Panc1 (cell line): ENCODE data around the gene ECT2. TPM values are rescaled to one million over a fixed set of nuclear protein-coding genes. Genes with fewer than 3 reads are reported as not detected.
A peak's percentile ranks its signal among the peaks of the same experiment; 100 is the strongest.

ENCODE experiments used
- ATAC-seq: fragments of 200-7000 bp; cut with Tn5 transposase; 2 replicates; pipeline ENCODE4 v1.9.1; 2020; ENCODE audit warnings: mild to moderate bottlenecking, moderate library complexity
- BruUV-seq: library from RNA; stranded (reverse); fragments of 400-500 nt; replicated peaks from 2 replicates; lab custom pipeline; 2021; lab: Mats Ljungman, UMichigan
- CTCF ChIA-PET: fragments of 300-600 bp; sonication (Branson Sonifier 250); formaldehyde crosslinking; loops from one replicate; lab custom pipeline; 2022; ENCODE audit warnings: antibody characterized with exemption; lab: Charles Lee
- POLR2A ChIA-PET: fragments of 300-600 bp; sonication (Branson Sonifier 250); formaldehyde crosslinking; loops from one replicate; lab custom pipeline; 2022; ENCODE audit warnings: antibody characterized with exemption; lab: Charles Lee
- DNase-seq: peaks from one replicate; pipeline ENCODE4 v3.0.0-alpha.2; 2010; ENCODE audit warnings: low read depth, low spot score
- H3K27ac ChIP-seq: 2 replicates; pipeline ENCODE4 v1.5.1; 2011; ENCODE audit warnings: mild to moderate bottlenecking, low read length, inconsistent platforms
- H3K27me3 ChIP-seq: fragments of 200-500 bp; sonication (Bioruptor generic); 2 replicates; pipeline ENCODE4 v1.6.0; 2014; ENCODE audit warnings: low read length, inconsistent platforms; ENCODE audit not compliant: control insufficient read depth, insufficient read depth
- H3K36me3 ChIP-seq: fragments of 200-500 bp; sonication (Bioruptor generic); 2 replicates; pipeline ENCODE4 v1.5.1; 2014; ENCODE audit warnings: inconsistent platforms, mild to moderate bottlenecking, low read length, moderate library complexity; ENCODE audit not compliant: control insufficient read depth, insufficient read depth
- H3K4me1 ChIP-seq: 2 replicates; pipeline ENCODE4 v1.5.1; 2011; ENCODE audit warnings: inconsistent platforms, mild to moderate bottlenecking, low read length, moderate library complexity; ENCODE audit not compliant: control insufficient read depth, insufficient read depth
- H3K4me3 ChIP-seq, 2 experiments: 2 replicates each; pipeline ENCODE4 v1.5.1; 2011 to 2012; ENCODE audit warnings: low read depth in 2 of 2, low read length in 2 of 2, mild to moderate bottlenecking in 2 of 2, inconsistent platforms in 1 of 2, moderate library complexity in 1 of 2
- H3K9me3 ChIP-seq: fragments of 200-500 bp; sonication (Bioruptor generic); 2 replicates; pipeline ENCODE4 v1.5.1; 2014; ENCODE audit warnings: low read depth, mild to moderate bottlenecking, inconsistent platforms, low read length, moderate library complexity; ENCODE audit not compliant: control insufficient read depth, insufficient read depth
- CTCF ChIP-seq: fragments of 450-650 bp; IDR thresholded peaks from 2 replicates; pipeline ENCODE4 v1.5.1; 2017; ENCODE audit warnings: mild to moderate bottlenecking
- POLR2AphosphoS5 ChIP-seq: IDR thresholded peaks from 2 replicates; pipeline ENCODE4 v1.6.1; 2012; ENCODE audit warnings: mild to moderate bottlenecking, low read depth, low read length, moderate library complexity
- SIN3A ChIP-seq: IDR thresholded peaks from 2 replicates; pipeline ENCODE4 v1.6.1; 2012; ENCODE audit warnings: low read depth, mild to moderate bottlenecking, low read length, moderate library complexity, borderline replicate concordance; ENCODE audit not compliant: insufficient read depth
- TCF7L2 ChIP-seq: IDR thresholded peaks from 2 replicates; pipeline ENCODE4 v1.6.1; 2011; ENCODE audit warnings: mild to moderate bottlenecking, low read depth, low read length, inconsistent platforms
- in situ Hi-C: cut with HindIII; loops from 2 replicates; pipeline ENCODE4 v1.10.0; 2016; ENCODE audit warnings: low sequenced_read_pairs, low pct_unique_long_range_greater_than_20kb
- intact Hi-C: fragments of 100-400 bp; cut with micrococcal nuclease; formaldehyde crosslinking; loops from one replicate; pipeline ENCODE4 v1.10.0; 2022; ENCODE audit not compliant: unreplicated experiment
- total RNA-seq: library from RNA; stranded (reverse); gene quantifications from one replicate; pipeline ENCODE4 v1.2.1, GENCODE V29; 2021; ENCODE audit not compliant: unreplicated experiment
- TF ChIP-seq, protein P1 (sequence below), 2 experiments: IDR thresholded peaks; 2 replicates each; pipeline ENCODE4 v1.6.1; 2011 to 2012; ENCODE audit warnings: low read depth in 2 of 2, control low read depth in 1 of 2, low read length in 1 of 2, mild to moderate bottlenecking in 1 of 2, moderate library complexity in 1 of 2; ENCODE audit not compliant: insufficient read depth in 1 of 2

ECT2 gene
- total RNA-seq, 1 experiment from 2014 or later, result 102 TPM

GRCh38 chr3:172711454-172711795 is 39.1 kb upstream of the ECT2 start:
- Histone ChIP-seq H3K4me1 (peaks cover 38% of the 10 kb centered on the region), H3K27me3 (no peaks in the 10 kb centered on the region), H3K4me3 (peak overlapping the region; percentile 81 to 94), H3K36me3 (0 out of 2 replicates have a peak, but pooled peaks cover 5% of the 10 kb centered on the region), H3K27ac (peak overlapping the region; percentile 96), H3K9me3 (no peaks in the 10 kb centered on the region)
- ATAC-seq, result peak; percentile 29
- POLR2A ChIA-PET, result no interaction called here
- in situ Hi-C loops, result no loop called here
- intact Hi-C loops, result loop anchor here (2.0 kb wide), 1 partner anchor 39 kb away; no protein-coding TSS in a partner anchor
- no peak for DNase-seq
- TF ChIP-seq TCF7L2 (no peak), POLR2AphosphoS5 (no peak), CTCF (no peak; the same call in 1 of the 2 replicates), SIN3A (no peak)
- TF ChIP-seq, protein P1, sequence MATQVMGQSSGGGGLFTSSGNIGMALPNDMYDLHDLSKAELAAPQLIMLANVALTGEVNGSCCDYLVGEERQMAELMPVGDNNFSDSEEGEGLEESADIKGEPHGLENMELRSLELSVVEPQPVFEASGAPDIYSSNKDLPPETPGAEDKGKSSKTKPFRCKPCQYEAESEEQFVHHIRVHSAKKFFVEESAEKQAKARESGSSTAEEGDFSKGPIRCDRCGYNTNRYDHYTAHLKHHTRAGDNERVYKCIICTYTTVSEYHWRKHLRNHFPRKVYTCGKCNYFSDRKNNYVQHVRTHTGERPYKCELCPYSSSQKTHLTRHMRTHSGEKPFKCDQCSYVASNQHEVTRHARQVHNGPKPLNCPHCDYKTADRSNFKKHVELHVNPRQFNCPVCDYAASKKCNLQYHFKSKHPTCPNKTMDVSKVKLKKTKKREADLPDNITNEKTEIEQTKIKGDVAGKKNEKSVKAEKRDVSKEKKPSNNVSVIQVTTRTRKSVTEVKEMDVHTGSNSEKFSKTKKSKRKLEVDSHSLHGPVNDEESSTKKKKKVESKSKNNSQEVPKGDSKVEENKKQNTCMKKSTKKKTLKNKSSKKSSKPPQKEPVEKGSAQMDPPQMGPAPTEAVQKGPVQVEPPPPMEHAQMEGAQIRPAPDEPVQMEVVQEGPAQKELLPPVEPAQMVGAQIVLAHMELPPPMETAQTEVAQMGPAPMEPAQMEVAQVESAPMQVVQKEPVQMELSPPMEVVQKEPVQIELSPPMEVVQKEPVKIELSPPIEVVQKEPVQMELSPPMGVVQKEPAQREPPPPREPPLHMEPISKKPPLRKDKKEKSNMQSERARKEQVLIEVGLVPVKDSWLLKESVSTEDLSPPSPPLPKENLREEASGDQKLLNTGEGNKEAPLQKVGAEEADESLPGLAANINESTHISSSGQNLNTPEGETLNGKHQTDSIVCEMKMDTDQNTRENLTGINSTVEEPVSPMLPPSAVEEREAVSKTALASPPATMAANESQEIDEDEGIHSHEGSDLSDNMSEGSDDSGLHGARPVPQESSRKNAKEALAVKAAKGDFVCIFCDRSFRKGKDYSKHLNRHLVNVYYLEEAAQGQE (IDR thresholded peaks at IDR 0.05; ENCODE audit: insufficient read depth in 1 of 2, low read depth in 2 of 2, low read length in 1 of 2), result no peak
- TSS peak; percentile 79 for BruUV-seq
- CTCF ChIA-PET, result interaction anchor here (0.5 to 1.6 kb wide), 2 partner anchors 38 to 88 kb away, joined by 6 to 10 read pairs; no protein-coding TSS in a partner anchor

DNA sequence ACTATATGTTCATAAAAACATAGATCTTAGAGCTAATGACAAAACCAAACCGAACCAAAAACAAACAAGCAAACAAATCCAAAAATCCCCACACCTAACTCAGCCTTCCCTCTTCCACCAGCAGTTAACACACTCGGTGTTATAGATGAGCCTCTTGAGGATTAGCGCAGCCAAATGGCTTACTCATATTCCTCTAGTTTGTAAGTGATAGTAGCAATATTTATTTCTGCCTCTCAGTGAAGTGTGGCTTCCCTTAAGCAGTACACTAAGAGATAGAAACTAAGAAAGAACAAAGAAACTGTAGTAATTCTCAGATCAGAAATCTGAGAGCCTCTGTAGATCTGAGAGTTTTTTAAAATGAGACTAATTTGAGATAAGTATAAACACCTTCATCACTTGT is 37.2 kb upstream of the ECT2 start:
- DNase-seq (no peak), ATAC-seq (no peak)
- TF ChIP-seq SIN3A (no peak), CTCF (no peak), TCF7L2 (no peak), POLR2AphosphoS5 (no peak)
- TF ChIP-seq, protein P1 (IDR thresholded peaks at IDR 0.05; ENCODE audit: insufficient read depth in 1 of 2, low read depth in 2 of 2, low read length in 1 of 2), result no peak
- ChIA-PET POLR2A (interaction anchor here (1.1 kb wide), 1 partner anchor 39 kb away, joined by 3 read pairs; no protein-coding TSS in a partner anchor), CTCF (interaction anchor here (0.6 to 0.9 kb wide), 2 partner anchors 37 to 40 kb away, joined by 3 to 11 read pairs; partner anchors contain the start of gene ECT2)
- Histone ChIP-seq H3K4me3 (no peak overlapping the region), H3K27me3 (no peaks in the 10 kb centered on the region), H3K4me1 (peaks cover 24% of the 10 kb centered on the region), H3K9me3 (no peaks in the 10 kb centered on the region), H3K36me3 (0 out of 2 replicates have a peak, but pooled peaks cover 5% of the 10 kb centered on the region), H3K27ac (no peak overlapping the region)
- in situ Hi-C loops (no loop called here), intact Hi-C loops (no loop called here)
- no TSS peak for BruUV-seq
